Subcutaneous adipose tissue (tissue), 4 donors: ENCODE results near the gene NXPH3. TPM values are rescaled to one million over a fixed set of nuclear protein-coding genes. Genes with fewer than 3 reads are reported as not detected.

Experiments
- total RNA-seq, 4 donors: library from RNA; depleted of rRNA; stranded (reverse); fragments of >200 nt; gene quantifications; one replicate each; pipeline ENCODE4 v1.1.0, GENCODE V29; 2016
- TF ChIP-seq, protein P1 (sequence below): fragments of 450-650 bp; IDR thresholded peaks from one replicate; pipeline ENCODE4 v1.5.1; 2016; ENCODE audit warnings: low read depth, mild to moderate bottlenecking, control low read depth, antibody characterized with exemption, moderate library complexity

NXPH3 gene
- total RNA-seq, 4 donors from 2014 or later: 0.65 to 7.9 (median 4.4) TPM

DNA sequence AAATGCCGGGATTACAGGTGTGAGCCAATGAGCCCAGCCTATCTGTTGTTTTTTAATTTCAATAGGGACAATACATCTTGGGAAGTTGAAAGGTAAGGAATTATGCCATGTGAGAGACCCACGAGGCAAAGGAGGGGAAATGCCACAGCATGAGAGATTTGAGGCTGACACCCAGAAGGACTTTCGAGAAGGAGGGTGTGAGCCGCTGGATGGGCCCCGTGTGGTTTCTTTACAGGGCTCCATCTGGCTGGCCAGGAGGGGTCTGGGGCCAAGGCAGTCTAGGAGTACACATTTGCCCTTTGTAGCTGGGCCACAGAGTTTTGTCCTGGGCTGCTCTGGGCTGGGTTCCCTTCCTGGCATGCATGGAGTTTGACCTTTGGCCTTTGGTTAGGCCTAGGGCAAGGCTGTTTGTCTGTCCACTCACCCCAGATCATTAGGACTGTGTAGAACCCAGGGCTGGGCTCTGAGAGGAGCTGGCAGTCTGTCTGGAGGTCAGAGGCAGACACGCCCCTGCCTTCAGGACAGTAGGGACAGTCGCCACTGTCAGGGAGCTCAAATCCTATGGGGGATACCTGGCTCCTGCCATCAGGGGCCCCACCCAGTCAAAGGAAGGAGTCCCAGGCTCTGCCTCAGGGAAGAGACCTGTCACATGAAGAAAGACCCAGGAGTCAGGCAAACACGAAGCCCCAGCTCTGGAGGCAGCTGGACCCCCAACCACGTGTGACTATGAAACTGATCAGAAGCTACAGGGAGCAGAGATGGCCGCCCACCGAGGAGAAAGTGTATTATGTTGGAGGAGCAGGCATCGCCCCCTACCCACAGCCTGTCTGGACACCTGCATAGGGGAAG is 24.2 kb upstream of the NXPH3 start:
- TF ChIP-seq, protein P1, sequence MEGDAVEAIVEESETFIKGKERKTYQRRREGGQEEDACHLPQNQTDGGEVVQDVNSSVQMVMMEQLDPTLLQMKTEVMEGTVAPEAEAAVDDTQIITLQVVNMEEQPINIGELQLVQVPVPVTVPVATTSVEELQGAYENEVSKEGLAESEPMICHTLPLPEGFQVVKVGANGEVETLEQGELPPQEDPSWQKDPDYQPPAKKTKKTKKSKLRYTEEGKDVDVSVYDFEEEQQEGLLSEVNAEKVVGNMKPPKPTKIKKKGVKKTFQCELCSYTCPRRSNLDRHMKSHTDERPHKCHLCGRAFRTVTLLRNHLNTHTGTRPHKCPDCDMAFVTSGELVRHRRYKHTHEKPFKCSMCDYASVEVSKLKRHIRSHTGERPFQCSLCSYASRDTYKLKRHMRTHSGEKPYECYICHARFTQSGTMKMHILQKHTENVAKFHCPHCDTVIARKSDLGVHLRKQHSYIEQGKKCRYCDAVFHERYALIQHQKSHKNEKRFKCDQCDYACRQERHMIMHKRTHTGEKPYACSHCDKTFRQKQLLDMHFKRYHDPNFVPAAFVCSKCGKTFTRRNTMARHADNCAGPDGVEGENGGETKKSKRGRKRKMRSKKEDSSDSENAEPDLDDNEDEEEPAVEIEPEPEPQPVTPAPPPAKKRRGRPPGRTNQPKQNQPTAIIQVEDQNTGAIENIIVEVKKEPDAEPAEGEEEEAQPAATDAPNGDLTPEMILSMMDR: no peak

DNA sequence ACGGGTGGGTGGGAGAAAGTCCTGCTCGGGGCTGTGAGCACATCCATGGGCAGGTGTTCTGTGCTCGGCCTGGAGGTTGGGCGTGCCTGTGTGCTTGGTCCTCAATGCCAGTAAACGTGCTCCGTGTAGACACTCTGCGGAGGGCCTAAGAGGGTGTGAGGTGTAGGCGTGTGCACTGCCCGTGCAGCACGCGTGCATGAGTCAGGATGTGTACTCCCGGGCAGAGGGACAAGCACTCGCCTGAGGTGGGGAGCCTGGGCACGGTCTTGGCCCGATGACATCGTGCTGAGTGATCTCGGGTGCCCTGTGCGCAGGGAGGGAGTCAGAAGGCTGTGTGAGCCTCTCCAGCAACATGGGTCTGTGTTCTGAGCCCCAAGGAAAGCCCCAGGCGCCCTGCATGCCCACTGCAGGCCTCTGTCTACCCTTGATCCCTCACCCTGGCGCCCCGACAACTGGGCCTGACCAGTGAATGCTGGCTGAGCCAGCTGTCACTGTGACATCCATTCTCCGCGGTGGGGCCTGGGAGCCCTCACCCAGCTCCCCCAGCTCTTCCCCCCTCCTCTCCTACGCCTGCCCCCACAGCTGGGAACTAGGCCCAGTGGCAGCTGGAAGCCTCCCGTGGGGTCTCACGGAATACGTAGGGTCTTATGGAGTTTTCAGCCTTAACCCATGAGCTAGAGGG is 23.5 kb upstream of the NXPH3 start:
- TF ChIP-seq, protein P1: no peak

DNA sequence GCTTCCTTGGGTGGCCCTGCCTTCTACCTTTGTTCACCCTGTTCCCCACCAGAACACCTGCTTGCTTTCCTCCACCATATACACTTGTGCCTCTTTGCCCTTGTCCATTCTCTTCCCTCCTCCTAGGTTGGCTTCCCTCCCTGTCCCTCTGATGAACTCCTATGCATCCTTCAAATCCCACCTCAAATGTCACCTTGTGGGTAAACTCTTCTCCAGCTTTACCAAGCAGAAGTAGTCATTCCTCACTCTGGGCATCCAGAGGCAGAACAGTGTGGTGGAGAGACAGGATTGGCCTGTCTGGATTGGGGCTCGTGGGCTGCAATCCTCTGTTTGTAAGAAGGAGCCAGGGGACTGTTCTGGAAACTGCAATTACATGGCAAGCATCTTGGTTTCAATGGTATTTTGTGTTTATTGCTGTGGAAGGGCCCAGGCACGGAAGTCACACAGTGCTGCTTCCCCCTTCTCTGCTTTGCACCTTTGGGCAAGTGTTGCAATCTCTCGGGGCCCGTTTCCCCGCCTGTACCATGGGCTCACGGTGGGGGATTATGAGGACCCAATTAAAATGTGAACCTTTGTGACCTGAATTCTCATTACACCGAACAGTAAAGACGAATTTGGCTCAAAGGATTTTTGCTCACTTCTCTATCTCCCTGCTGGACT is 21.9 kb upstream of the NXPH3 start:
- TF ChIP-seq, protein P1: no peak

- TF ChIP-seq, protein P1: no peak
Measured at GRCh38 chr17:49554694-49555494, 20.8 kb upstream of the NXPH3 start.

DNA sequence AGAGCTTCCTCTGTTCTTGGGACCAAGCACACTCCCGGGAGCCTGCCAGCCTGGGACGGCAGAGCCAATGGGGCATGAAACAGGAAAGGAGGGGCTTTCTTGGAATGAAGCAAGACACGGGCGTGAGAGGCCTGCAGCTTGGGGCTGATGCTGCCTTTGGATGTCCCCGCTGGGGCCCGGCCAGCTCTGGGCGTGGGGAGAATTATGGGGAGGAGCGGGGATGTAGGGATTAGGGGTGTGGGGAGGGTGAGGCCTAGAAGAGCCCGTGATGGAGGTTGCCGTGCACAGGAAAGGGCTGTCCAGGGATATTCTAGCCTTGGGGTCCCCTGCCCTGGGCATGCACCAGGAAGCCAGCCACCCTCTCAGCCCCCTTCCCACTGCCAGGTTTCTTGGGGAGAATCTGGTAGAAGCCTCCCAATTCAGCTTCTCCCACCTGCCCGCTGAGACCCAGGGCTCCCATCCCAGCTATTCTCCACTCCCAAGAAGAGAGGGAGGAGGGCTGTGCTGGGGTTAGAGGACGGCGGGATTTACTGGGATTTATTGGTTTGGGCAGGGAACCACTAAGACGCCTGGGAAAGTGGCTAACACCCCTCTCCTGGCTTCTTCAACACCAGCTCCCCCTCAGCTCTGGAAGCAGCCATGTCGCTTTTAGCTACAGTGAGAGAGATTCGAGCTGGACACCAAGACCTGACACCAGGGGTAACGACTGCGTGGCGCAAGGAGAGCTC is 20.0 kb upstream of the NXPH3 start:
- TF ChIP-seq, protein P1: no peak

DNA sequence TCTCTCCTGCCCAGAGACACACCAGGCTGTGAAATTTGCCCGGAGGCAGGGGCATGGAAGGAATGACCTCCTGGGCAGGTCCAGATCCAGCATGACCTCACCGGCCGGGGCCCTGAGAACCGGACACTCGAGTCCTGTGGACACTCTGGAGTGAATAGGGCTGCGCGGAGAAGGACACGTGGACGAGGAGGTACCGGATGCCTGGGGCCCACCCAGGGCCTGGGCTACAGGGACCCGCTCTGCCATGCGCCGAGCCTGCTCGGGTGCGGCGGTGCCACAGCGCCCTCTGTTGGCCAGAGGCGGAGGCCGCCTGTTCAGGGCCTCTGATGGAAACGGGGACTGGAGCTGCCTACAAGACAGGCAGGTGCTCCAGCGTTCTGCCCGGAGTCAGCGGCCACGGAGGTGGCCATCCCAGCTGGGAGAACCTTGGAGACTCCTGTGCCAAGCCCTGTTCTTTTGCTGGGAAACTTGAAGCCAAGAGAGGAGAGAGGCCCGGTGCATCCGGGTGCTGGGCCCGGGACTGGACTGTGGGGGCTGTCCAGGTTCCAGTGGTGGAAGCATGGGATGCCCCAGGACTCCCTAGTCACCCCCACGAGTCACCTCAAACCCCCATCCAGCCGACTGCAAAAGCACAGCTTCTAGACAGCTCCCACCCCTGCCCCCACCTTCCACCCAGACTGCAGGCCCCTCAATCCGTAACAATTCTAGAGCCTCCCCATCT is 19.3 kb upstream of the NXPH3 start:
- TF ChIP-seq, protein P1: no peak
